CD4-positive, alpha-beta T cell (primary cell): ENCODE results near the gene BICDL1. TPM values are rescaled to one million over a fixed set of nuclear protein-coding genes. Genes with fewer than 3 reads are reported as not detected.

ENCODE experiments used
- ATAC-seq: fragments of 200-7000 bp; cut with Tn5 transposase; one replicate; pipeline ENCODE4 v1.10.0; 2022; ENCODE audit warnings: mild to moderate bottlenecking; ENCODE audit not compliant: poor library complexity
- CTCF ChIA-PET: fragments of 350-600 bp; sonication (Branson Sonifier 250); formaldehyde crosslinking; loops from one replicate; lab custom pipeline; 2021; ENCODE audit warnings: antibody characterized with exemption, inconsistent platforms; lab: Charles Lee
- POLR2A ChIA-PET: fragments of 350-600 bp; sonication (Branson Sonifier 250); formaldehyde crosslinking; loops from one replicate; lab custom pipeline; 2021; ENCODE audit warnings: antibody characterized with exemption, inconsistent platforms; lab: Charles Lee
- DNase-seq, 14 experiments: peaks; one replicate each; pipeline ENCODE4 v3.0.0-alpha.2; 2013 to 2020; ENCODE audit warnings: mixed read lengths in 2 of 14
- H3K27ac ChIP-seq, 2 donors: one replicate each; pipeline versions ENCODE4 v1.5.1 to v1.7.0; 2013; ENCODE audit warnings: low read length in 2 of 2, low read depth in 1 of 2, mild to moderate bottlenecking in 1 of 2
- H3K27me3 ChIP-seq, 2 experiments: 1 replicate in 1 of 2; 2 replicates in 1 of 2; pipeline versions ENCODE4 v1.6.1 to v1.7.0; 2013; ENCODE audit warnings: low read length in 2 of 2, control low read depth in 1 of 2, mild to moderate bottlenecking in 1 of 2, moderate library complexity in 1 of 2; ENCODE audit not compliant: insufficient read depth in 2 of 2, control insufficient read depth in 1 of 2
- H3K36me3 ChIP-seq: one replicate; pipeline ENCODE4 v1.6.1; 2013; ENCODE audit warnings: low read length, control low read depth; ENCODE audit not compliant: insufficient read depth
- H3K4me1 ChIP-seq: one replicate; pipeline ENCODE4 v1.6.1; 2013; ENCODE audit warnings: low read length, control low read depth; ENCODE audit not compliant: insufficient read depth
- H3K4me3 ChIP-seq: one replicate; pipeline ENCODE4 v1.5.1; 2013; ENCODE audit warnings: mild to moderate bottlenecking, low read length, moderate library complexity
- H3K9me3 ChIP-seq, 2 experiments: 1 replicate in 1 of 2; 2 replicates in 1 of 2; pipeline versions ENCODE4 v1.6.1 to v1.7.0; 2013; ENCODE audit warnings: low read length in 2 of 2, mild to moderate bottlenecking in 2 of 2, control low read depth in 1 of 2, moderate library complexity in 1 of 2; ENCODE audit not compliant: control insufficient read depth in 1 of 2, insufficient read depth in 1 of 2
- H3K27ac Mint-ChIP-seq: one replicate; pipeline ENCODE4 v1.8.0; 2020; ENCODE audit warnings: mixed read lengths
- H3K27me3 Mint-ChIP-seq: one replicate; pipeline ENCODE4 v1.8.0; 2021; ENCODE audit warnings: mixed read lengths
- H3K36me3 Mint-ChIP-seq: one replicate; pipeline ENCODE4 v1.8.0; 2021; ENCODE audit warnings: low read depth, mixed read lengths
- H3K4me1 Mint-ChIP-seq: one replicate; pipeline ENCODE4 v1.8.0; 2021; ENCODE audit warnings: low read depth, mixed read lengths
- H3K4me3 Mint-ChIP-seq: one replicate; pipeline ENCODE4 v1.8.0; 2020; ENCODE audit warnings: mild to moderate bottlenecking, mixed read lengths
- H3K9me3 Mint-ChIP-seq: one replicate; pipeline ENCODE4 v1.8.0; 2020; ENCODE audit warnings: mixed read lengths
- CTCF ChIP-seq: fragments of 200-600 bp; IDR thresholded peaks from one replicate; pipeline ENCODE4 v1.8.0; 2022; ENCODE audit warnings: antibody characterized with exemption, mild to moderate bottlenecking
- intact Hi-C, 2 experiments: fragments of 100-400 bp; cut with DNase I in 1 of 2; cut with micrococcal nuclease in 1 of 2; formaldehyde crosslinking; loops; one replicate each; pipeline versions ENCODE4 v1.15.1 to v1.9.0; 2023 to 2025; cut with DNase I, micrococcal nuclease
- total RNA-seq, 174 experiments: library from RNA in 2 of 174; stranded (reverse) in 2 of 174; gene quantifications; one replicate each; pipeline ENCODE4 v1.2.3 and lab custom pipeline; 2021 to 2026

The BICDL1 gene
- total RNA-seq, 2 experiments from 2014 or later: 143 to 146 TPM

- no peaks in the 10 kb centered on the region for H3K9me3 ChIP-seq
- ATAC-seq: no peak
- Mint-ChIP-seq H3K9me3 (no peaks in the 10 kb centered on the region), H3K4me3 (no peak overlapping the region), H3K27ac (peak overlapping the region; percentile 54), H3K4me1 (peaks cover 33% of the 10 kb centered on the region), H3K27me3 (no peaks in the 10 kb centered on the region), H3K36me3 (peaks cover 15% of the 10 kb centered on the region)
- H3K36me3 ChIP-seq: no peaks in the 10 kb centered on the region
- intact Hi-C loops: loop anchor here (5.0 to 10.0 kb wide), 2 partner anchors 40 to 52 kb away; no protein-coding TSS in a partner anchor
- H3K27ac ChIP-seq: no peak overlapping the region
- ChIA-PET CTCF (interaction anchor here (0.7 kb wide), 1 partner anchor 14 kb away, joined by 3 read pairs; no protein-coding TSS in a partner anchor), POLR2A (interaction anchor here (1.0 to 1.8 kb wide), 2 partner anchors 33 to 58 kb away, joined by 3 to 14 read pairs; partner anchors contain the start of gene BICDL1)
- H3K4me1 ChIP-seq: peaks cover 9% of the 10 kb centered on the region
- no peak for DNase-seq
- no peak overlapping the region for H3K4me3 ChIP-seq
- TF ChIP-seq CTCF: no peak
- H3K27me3 ChIP-seq: no peaks in the 10 kb centered on the region
Observed at GRCh38 chr12:120047072-120047471, 58.0 kb downstream of the BICDL1 start.

DNA sequence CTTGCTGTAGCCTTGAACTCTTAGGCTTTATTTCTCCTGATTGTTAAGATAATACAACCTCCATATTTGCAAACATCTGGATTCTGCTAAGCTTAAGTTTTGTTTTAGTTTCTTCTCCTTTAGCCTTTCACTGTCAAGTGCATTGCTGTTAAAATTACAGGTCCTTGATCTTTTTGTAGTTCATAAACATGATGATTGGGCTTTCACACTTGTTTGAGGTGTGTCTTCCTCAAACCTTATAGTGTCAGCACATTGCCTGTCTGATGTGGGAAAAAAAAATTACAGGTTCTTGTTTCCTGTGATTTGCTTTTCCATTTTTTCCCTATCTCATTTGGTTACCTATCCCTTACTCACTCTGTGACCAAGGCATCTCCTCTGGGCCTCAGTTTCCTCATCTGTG, 59.2 kb downstream of the BICDL1 start:
- peaks cover 21% of the 10 kb centered on the region for H3K36me3 Mint-ChIP-seq
- peaks cover 35% of the 10 kb centered on the region for H3K4me1 Mint-ChIP-seq
- peak overlapping the region; percentile 21 for H3K4me3 Mint-ChIP-seq
- TF ChIP-seq CTCF: no peak
- Histone ChIP-seq H3K27me3 (no peaks in the 10 kb centered on the region), H3K4me1 (peaks cover 9% of the 10 kb centered on the region), H3K4me3 (no peak overlapping the region), H3K27ac (peak overlapping the region; percentile 23 to 58), H3K9me3 (no peaks in the 10 kb centered on the region), H3K36me3 (no peaks in the 10 kb centered on the region)
- DNase-seq (peak in 3 of 14 experiments; percentile 40 to 63 (median 41)), ATAC-seq (peak; percentile 82)
- CTCF ChIA-PET: interaction anchor here (0.8 to 1.4 kb wide), 2 partner anchors 28 to 39 kb away, joined by 4 to 5 read pairs; no protein-coding TSS in a partner anchor
- peak overlapping the region; percentile 84 for H3K27ac Mint-ChIP-seq
- H3K9me3 Mint-ChIP-seq: no peaks in the 10 kb centered on the region
- POLR2A ChIA-PET: interaction anchor here (0.9 to 1.8 kb wide), 2 partner anchors 41 to 59 kb away, joined by 3 to 14 read pairs; partner anchors contain the start of gene BICDL1
- H3K27me3 Mint-ChIP-seq: no peaks in the 10 kb centered on the region
- intact Hi-C loops: loop anchor here (5.0 to 10.0 kb wide), 2 partner anchors 39 to 53 kb away; no protein-coding TSS in a partner anchor

DNA sequence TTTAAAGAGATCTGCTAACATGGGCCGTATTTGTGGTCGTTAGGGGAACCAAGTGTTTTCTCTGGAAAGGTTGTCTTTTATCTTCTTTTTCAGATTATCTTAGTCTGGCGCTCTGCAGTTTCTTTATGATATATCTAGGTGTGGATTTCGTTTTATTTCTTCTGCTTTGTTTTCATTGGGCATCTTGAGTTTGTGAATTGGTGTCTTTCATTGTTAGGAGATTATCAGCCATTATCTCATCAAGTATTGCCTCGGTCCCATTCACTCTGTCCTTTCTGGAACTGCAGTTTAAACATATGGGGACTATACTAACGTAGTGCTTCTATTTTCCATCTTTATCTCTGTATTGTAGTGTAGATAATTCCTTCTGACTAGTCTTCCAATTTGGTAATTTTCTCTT, 60.4 kb downstream of the BICDL1 start:
- intact Hi-C loops: loop anchor here (5.0 to 10.0 kb wide), 2 partner anchors 38 to 55 kb away; no protein-coding TSS in a partner anchor
- no peak for ATAC-seq

More for the DNA sequence above, 60.4 kb downstream of the BICDL1 start:
- Histone ChIP-seq H3K4me1 (peaks cover 9% of the 10 kb centered on the region), H3K27me3 (no peaks in the 10 kb centered on the region), H3K4me3 (no peak overlapping the region), H3K27ac (no peak overlapping the region), H3K9me3 (no peaks in the 10 kb centered on the region), H3K36me3 (no peaks in the 10 kb centered on the region)
- peaks cover 39% of the 10 kb centered on the region for H3K4me1 Mint-ChIP-seq
- no peaks in the 10 kb centered on the region for H3K9me3 Mint-ChIP-seq
- no peak for DNase-seq
- peak overlapping the region; percentile 84 for H3K27ac Mint-ChIP-seq
- no peaks in the 10 kb centered on the region for H3K27me3 Mint-ChIP-seq
- TF ChIP-seq CTCF: no peak
- ChIA-PET POLR2A (interaction anchor here (0.5 to 0.9 kb wide), 2 partner anchors 42 to 57 kb away, joined by 3 to 5 read pairs; no protein-coding TSS in a partner anchor), CTCF (no interaction called here)
- H3K36me3 Mint-ChIP-seq: peaks cover 18% of the 10 kb centered on the region
- no peak overlapping the region for H3K4me3 Mint-ChIP-seq
